IPS-NIHi7 (cell line): ENCODE data around the gene PCDH15.
"Not testable (repeated sequence)": the region's sequence is repeated elsewhere in the genome, so short reads cannot be mapped to it uniquely, and the experiment has no call there.

Experiments used
- DNase-seq: peaks from one replicate; pipeline ENCODE4 v3.0.0; 2012; ENCODE audit warnings: mixed read lengths; ENCODE audit errors: extremely low spot score

Gene PCDH15

GRCh38 chr10:53983431-53983830 lies 817.6 kb downstream of the PCDH15 start:
- no peak for DNase-seq

GRCh38 chr10:53980210-53980609 lies 820.8 kb downstream of the PCDH15 start:
- no peak for DNase-seq

GRCh38 chr10:53978301-53978700 lies 822.7 kb downstream of the PCDH15 start:
- DNase-seq, result no peak

- DNase-seq, result no peak
Measured at GRCh38 chr10:53977267-53977666, 823.8 kb downstream of the PCDH15 start.

GRCh38 chr10:53957401-53957800 lies 843.6 kb downstream of the PCDH15 start:
- DNase-seq, result no peak

GRCh38 chr10:53955091-53955490 lies 845.9 kb downstream of the PCDH15 start:
- no peak for DNase-seq

- no peak for DNase-seq
Measured at GRCh38 chr10:53952698-53953630, 848.1 kb downstream of the PCDH15 start.

GRCh38 chr10:53939654-53940053 lies 861.4 kb downstream of the PCDH15 start:
- DNase-seq, result no peak

- no peak for DNase-seq
Measured at GRCh38 chr10:53930648-53931047, 870.4 kb downstream of the PCDH15 start.

- not testable (repeated sequence) for DNase-seq
Measured at GRCh38 chr10:53924051-53924700, 876.9 kb downstream of the PCDH15 start.

- peak; percentile 29 for DNase-seq
Measured at GRCh38 chr10:53918755-53919154, 882.3 kb downstream of the PCDH15 start.

- no peak for DNase-seq
Measured at GRCh38 chr10:53909791-53910190, 891.2 kb downstream of the PCDH15 start.

GRCh38 chr10:53904506-53905241 lies 896.4 kb downstream of the PCDH15 start:
- DNase-seq, result no peak

GRCh38 chr10:53903756-53904155 lies 897.3 kb downstream of the PCDH15 start:
- DNase-seq, result no peak

GRCh38 chr10:53899463-53900160 lies 901.4 kb downstream of the PCDH15 start:
- no peak for DNase-seq

GRCh38 chr10:53898532-53898931 lies 902.5 kb downstream of the PCDH15 start:
- no peak for DNase-seq

- no peak for DNase-seq
Measured at GRCh38 chr10:53894145-53894544, 906.9 kb downstream of the PCDH15 start.

GRCh38 chr10:53893061-53893460 lies 908.0 kb downstream of the PCDH15 start:
- no peak for DNase-seq

GRCh38 chr10:53886325-53887300 lies 914.4 kb downstream of the PCDH15 start:
- DNase-seq, result no peak

- DNase-seq, result no peak
Measured at GRCh38 chr10:53864846-53865245, 936.2 kb downstream of the PCDH15 start.
